Measurements from ENCODE around the gene USP36. TPM values are rescaled to one million over a fixed set of nuclear protein-coding genes. Genes with fewer than 3 reads are reported as not detected.

USP36 gene
- total and polyA plus RNA-seq, 9 of the 15 experiments (the other 6 are each of a cell fraction or from before 2014, with no cell fraction given): 6.4 to 72.8 (median 22.5) TPM

GRCh38 chr17:78840780-78841611, at the start of gene USP36 (continued):
- no peak for TF ChIP-seq POLR2AphosphoS2 (IDR thresholded peaks at IDR 0.05; ENCODE audit: low read length)
- peak; percentile 79; the same call in 1 of the 2 replicates for TF ChIP-seq ZBTB9 (CRISPR knock-in tag; IDR thresholded peaks at IDR 0.05)
- no peak for TF ChIP-seq CC2D1A (IDR thresholded peaks at IDR 0.05)
- TF ChIP-seq, protein P1, sequence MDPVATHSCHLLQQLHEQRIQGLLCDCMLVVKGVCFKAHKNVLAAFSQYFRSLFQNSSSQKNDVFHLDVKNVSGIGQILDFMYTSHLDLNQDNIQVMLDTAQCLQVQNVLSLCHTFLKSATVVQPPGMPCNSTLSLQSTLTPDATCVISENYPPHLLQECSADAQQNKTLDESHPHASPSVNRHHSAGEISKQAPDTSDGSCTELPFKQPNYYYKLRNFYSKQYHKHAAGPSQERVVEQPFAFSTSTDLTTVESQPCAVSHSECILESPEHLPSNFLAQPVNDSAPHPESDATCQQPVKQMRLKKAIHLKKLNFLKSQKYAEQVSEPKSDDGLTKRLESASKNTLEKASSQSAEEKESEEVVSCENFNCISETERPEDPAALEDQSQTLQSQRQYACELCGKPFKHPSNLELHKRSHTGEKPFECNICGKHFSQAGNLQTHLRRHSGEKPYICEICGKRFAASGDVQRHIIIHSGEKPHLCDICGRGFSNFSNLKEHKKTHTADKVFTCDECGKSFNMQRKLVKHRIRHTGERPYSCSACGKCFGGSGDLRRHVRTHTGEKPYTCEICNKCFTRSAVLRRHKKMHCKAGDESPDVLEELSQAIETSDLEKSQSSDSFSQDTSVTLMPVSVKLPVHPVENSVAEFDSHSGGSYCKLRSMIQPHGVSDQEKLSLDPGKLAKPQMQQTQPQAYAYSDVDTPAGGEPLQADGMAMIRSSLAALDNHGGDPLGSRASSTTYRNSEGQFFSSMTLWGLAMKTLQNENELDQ (CRISPR knock-in tag; IDR thresholded peaks at IDR 0.05; ENCODE audit: borderline replicate concordance): no peak
- peak; percentile 81 for TF ChIP-seq POLR2B (IDR thresholded peaks at IDR 0.05; ENCODE audit: low read depth, partially characterized antibody)
- TF ChIP-seq, protein P2, sequence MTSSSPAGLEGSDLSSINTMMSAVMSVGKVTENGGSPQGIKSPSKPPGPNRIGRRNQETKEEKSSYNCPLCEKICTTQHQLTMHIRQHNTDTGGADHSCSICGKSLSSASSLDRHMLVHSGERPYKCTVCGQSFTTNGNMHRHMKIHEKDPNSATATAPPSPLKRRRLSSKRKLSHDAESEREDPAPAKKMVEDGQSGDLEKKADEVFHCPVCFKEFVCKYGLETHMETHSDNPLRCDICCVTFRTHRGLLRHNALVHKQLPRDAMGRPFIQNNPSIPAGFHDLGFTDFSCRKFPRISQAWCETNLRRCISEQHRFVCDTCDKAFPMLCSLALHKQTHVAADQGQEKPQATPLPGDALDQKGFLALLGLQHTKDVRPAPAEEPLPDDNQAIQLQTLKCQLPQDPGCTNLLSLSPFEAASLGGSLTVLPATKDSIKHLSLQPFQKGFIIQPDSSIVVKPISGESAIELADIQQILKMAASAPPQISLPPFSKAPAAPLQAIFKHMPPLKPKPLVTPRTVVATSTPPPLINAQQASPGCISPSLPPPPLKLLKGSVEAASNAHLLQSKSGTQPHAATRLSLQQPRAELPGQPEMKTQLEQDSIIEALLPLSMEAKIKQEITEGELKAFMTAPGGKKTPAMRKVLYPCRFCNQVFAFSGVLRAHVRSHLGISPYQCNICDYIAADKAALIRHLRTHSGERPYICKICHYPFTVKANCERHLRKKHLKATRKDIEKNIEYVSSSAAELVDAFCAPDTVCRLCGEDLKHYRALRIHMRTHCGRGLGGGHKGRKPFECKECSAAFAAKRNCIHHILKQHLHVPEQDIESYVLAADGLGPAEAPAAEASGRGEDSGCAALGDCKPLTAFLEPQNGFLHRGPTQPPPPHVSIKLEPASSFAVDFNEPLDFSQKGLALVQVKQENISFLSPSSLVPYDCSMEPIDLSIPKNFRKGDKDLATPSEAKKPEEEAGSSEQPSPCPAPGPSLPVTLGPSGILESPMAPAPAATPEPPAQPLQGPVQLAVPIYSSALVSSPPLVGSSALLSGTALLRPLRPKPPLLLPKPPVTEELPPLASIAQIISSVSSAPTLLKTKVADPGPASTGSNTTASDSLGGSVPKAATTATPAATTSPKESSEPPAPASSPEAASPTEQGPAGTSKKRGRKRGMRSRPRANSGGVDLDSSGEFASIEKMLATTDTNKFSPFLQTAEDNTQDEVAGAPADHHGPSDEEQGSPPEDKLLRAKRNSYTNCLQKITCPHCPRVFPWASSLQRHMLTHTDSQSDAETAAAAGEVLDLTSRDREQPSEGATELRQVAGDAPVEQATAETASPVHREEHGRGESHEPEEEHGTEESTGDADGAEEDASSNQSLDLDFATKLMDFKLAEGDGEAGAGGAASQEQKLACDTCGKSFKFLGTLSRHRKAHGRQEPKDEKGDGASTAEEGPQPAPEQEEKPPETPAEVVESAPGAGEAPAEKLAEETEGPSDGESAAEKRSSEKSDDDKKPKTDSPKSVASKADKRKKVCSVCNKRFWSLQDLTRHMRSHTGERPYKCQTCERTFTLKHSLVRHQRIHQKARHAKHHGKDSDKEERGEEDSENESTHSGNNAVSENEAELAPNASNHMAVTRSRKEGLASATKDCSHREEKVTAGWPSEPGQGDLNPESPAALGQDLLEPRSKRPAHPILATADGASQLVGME (CRISPR knock-in tag; IDR thresholded peaks at IDR 0.05): peak; percentile 88
- TF ChIP-seq U2AF1 (optimal IDR thresholded peaks at IDR 0.05; ENCODE audit: low read depth, low read length): peak; percentile 54
- peak; percentile 82 for TF ChIP-seq EGR1 (conservative IDR thresholded peaks at IDR 0.05)
- TF ChIP-seq CBX8 (IDR thresholded peaks at IDR 0.05; ENCODE audit: borderline replicate concordance, extremely low read depth, low read depth, low read length, poor library complexity, severe bottlenecking): no peak
- no peak for TF ChIP-seq ZNF75A (CRISPR knock-in tag; IDR thresholded peaks at IDR 0.05)
- no peak; the same call in 1 of the 2 replicates for TF ChIP-seq TCF15 (CRISPR knock-in tag; IDR thresholded peaks at IDR 0.05)
- no peak for TF ChIP-seq SLC30A9 (CRISPR knock-in tag; IDR thresholded peaks at IDR 0.05)
- no peak for TF ChIP-seq ZNF445 (CRISPR knock-in tag; IDR thresholded peaks at IDR 0.05; ENCODE audit: low read depth)
- TF ChIP-seq ZNF431 (CRISPR knock-in tag; IDR thresholded peaks at IDR 0.05): no peak; the same call in 1 of the 2 replicates
- peak in 1 of 2 experiments; percentile 11; a peak in 1 of 3 replicates for TF ChIP-seq CBX3 (IDR thresholded peaks at IDR 0.05; ENCODE audit: borderline replicate concordance in 1 of 2, low read length in 2 of 2)

Data from K562 (cell line).